Fibroblast of the conjunctiva (primary cell): ENCODE results near the gene DBH.

Source experiments
- DNase-seq: peaks from one replicate; pipeline ENCODE4 v3.0.0-alpha.2; 2010; ENCODE audit warnings: low read depth

The DBH gene

DNA sequence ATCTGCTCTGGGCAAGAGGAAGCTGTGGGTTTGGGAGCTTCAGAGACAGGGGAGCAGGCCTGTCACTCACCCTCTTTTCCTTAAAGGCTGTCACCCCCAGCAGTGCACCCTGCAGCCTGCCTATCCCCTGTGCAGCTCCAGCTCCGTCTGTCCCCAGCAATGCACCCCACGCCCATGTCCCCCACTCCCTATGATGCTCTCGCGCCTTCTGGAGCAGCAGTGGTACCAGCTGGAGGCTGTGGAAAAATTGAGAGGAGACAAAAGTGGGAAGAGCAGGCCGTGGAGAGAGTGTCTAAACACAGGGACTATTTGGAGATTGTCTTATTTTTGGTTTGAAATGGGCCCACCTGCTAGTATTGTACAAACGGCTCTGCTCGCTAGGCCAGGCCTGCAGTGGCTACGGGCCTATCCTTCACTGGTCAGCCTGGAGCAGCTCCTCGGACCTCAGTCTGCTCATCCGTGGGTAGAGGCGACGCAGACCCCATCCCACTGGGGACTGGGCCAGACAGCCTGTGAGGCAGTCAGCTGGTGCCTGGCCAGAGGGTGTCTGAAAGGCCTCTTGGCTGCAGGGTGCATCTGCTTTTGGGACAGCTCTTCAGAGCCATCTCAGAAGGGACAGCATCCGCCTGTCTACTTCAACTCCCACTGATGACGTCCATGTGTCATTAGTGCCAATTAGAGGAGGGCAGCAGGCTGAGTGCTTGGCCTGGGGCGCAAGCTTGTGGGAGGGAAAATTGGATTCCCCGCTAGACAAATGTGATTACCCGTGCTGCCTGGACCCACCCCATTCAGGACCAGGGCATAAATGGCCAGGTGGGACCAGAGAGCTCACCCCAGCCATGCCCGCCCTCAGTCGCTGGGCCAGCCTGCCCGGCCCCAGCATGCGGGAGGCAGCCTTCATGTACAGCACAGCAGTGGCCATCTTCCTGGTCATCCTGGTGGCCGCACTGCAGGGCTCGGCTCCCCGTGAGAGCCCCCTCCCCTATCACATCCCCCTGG lies at the start of gene DBH:
DBH (plus strand) TSS at position 831 of the 999 bp plus-strand sequence; CDS start at position 840, 9 bp downstream.
- no peak for DNase-seq

- no peak for DNase-seq
Measured at GRCh38 chr9:133587051-133587450, 49.1 kb upstream of the DBH start.

DNA sequence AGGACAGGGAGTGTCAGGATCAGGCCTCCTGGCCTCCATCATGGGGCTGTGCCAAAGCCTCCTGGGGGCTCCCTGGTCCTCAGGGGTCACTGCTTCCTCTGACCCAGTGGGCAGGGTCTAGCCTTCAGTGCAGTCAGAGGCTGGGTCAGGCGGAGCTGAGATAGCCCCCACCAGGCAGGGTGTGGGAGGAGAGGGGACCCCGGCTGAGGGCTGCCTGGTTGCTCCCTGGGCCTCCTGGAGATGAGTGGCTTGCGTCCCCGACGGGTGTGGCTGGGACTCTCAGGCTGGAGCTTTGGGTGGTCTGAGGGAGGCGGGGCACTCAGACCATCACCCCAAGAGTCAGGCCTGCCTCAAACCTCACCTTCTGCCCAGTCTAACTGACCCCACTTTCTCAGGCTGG lies 48.7 kb upstream of the DBH start:
- no peak for DNase-seq

- no peak for DNase-seq
Measured at GRCh38 chr9:133589454-133590227, 46.5 kb upstream of the DBH start.

GRCh38 chr9:133590231-133590855 lies 45.8 kb upstream of the DBH start:
- no peak for DNase-seq

- DNase-seq, result no peak
Measured at GRCh38 chr9:133591116-133591910, 44.9 kb upstream of the DBH start.

GRCh38 chr9:133591985-133592384 lies 44.2 kb upstream of the DBH start:
- no peak for DNase-seq

- no peak for DNase-seq
Measured at GRCh38 chr9:133592731-133593409, 43.3 kb upstream of the DBH start.

DNA sequence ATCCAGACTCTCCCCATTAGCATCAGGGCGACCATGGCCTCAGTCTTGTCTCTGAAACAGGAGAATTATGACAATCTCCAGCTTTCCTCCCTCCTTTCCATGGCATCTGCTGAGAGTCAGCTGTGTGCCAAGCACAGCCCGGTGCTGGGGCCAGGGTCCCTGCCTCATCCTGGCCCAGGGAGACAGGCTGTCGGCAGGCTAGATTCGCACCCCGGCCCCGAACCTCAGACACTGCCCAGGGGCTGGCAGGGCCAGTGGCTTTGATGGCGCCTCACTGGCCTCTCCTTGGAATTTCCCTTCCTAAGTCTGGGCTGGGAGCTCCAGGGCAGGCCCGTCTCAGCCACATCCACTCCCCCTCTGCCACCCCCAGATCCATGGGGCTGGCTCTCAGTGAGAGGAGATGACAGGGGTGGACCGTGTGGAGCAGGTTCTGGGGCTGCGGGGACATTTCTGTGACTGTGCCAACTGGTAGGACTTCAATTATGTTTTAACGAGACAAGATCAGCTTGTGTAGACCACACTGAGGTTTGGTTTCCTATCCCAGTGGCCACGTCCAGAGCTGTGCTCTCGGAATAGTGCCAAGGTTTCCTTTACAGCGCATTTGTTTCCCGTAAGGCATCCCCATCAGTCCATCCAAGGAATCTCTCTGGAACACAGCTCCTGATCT lies 42.4 kb upstream of the DBH start:
- no peak for DNase-seq

DNA sequence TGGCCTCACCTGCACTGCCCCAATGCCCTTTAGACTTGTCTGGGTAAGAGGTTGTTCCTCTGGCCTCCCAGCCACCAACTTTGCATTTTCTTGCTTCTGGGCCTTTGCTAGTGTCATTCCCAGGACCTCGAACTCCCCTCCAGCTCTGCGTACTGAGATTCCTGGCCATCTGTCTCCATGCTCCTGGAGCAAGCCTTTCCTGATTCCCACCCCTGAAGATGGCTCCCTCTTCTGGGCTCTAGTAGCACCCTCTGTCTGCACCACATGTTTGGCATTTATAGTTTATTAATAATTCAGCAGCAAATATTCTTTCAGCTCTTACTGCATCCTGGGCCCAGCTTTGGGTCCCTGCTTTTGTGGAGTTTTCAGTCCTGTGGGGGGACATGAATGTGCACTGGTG lies 41.9 kb upstream of the DBH start:
- DNase-seq, result no peak

- no peak for DNase-seq
Measured at GRCh38 chr9:133595910-133596309, 40.3 kb upstream of the DBH start.

DNA sequence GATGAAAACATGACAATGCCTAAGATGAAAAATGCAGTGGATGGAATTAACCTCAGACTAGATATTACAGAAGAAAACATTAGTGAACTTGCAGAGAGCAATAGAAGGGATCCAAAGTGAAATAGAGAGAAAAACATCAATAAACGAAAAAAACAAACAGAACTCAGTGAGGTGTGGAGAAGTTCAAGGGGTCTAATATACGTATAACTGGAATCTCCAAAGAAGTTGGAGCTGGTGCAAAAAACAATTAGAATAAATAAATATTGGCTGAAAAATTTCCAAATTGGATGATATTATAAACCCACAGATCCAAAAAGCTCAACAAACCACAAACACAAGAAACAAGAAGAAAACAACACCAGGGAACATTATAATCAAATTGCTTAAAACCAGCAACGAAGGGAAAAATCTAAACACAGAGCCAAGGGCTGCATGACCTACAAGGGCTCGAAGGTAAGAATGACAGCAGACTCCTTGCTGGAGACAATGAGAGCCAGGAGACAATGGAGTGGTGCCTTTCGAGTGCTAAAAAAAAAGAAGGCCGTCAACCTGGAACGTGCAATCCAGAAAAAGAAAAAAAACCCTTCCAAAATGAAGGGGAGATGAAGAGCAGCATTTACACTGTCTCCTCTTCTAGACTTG lies 38.7 kb upstream of the DBH start:
- DNase-seq, result no peak

DNA sequence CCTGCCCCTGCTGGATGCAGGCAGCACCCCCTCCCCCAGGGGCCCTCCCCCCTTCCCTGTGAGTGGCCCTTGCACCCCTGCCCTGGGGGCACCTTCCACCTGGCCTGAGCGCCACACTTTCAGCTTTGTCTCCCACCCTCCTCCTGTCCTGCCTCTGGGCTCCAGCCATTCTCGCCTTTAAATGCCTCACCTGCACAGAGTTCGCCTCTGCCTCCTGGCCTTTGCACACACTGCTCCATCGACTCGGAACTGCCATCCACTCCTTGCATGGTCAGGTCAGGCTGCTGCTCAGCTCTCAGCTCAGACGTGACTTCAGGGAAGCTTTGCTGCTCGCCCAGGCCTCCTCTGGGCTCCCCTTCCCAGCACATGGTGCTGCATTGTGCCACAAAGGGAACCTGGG lies 37.2 kb upstream of the DBH start:
- no peak for DNase-seq

DNA sequence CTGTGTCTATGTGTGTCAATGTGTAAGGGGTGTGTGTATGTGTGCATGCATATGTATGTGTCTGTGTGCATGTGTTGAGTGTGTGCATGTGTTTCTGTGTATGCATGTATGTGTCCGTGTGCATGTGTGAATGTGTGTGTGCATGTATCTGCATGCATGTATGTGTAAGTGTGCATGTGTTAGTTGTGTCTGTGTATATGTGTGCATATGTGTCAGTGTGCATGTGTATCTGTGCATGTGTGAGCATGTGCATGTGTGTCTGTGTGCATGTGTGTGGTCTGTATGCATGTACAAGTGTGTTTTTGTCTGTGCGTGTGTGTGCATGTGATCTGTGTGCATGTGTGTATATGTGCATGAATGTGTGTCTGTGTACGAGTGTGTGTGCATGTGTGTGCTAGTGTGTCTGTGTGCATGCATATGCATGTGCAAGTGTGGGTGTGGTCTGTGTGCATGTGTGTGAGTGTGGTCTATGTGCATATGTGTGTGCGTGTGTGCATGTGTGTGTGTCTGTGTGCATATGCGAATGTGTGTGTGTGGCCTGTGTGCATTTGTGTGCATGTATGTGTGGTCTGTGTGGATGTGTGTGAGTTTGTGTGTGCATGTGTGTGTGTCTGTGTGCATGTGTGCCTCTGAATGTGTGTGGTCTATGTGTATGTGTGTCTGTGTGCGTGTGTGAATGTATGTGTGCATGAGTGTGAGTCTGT lies 36.5 kb upstream of the DBH start:
- DNase-seq, result no peak

GRCh38 chr9:133600739-133601138 lies 35.4 kb upstream of the DBH start:
- DNase-seq, result no peak

DNA sequence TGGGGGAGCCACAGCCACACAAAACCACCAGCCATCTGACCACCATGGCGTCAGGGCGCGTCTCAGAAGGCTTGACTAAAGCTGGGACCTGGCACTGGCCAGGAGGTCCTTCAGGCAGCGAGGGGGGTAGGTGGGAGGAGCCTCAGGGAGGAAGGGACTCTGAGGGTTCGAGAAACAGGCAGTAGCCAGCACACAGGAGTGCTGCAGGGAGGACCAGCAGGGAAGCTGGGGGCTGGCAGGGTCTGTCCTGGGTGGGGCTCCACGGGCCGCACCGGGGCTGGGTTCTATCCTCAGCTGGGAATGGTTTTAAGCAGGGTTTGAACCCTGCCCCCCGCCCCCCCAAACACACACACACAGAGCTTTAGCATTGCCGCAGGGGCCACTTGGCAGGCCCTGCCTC lies 34.4 kb upstream of the DBH start:
- no peak for DNase-seq

DNA sequence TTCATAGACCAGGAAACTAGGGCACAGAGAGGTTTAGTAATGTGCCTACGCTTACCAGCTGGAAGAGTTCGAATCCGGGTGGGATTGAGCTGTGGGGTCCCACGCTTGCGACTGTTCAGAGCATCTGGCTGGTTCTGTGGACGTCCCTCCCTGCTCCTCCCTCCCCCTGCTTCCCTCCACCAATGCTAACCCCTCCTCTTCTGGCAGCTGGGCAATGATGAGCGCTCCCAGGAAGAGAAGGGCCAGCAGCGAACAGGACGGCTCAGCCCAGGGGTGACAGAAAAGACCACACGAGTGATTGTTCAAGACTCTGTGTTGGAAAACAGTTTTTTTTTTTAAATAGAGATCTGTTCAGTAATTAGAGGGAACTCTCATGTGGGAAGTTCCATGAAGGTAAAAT lies 33.9 kb upstream of the DBH start:
- no peak for DNase-seq

- no peak for DNase-seq
Measured at GRCh38 chr9:133603135-133603927, 32.8 kb upstream of the DBH start.

DNA sequence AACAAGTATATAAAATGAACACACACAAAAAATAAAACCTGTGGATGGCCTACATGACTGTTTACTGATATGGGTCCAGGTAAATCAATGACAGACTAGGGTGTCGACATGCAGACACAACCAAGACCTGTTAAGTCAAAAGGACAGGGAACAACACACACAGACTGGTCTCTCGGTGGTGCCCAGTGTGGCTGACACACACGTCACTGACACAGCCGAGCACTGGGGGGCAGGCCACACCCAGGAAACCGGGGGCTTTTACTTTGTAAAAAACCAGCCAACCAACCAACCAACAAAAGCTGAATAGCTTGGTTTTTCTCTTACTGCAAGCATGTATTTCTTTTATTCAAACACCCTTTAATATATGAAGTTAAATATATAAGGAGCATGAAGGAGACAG lies 31.9 kb upstream of the DBH start:
- DNase-seq, result no peak
